ENCODE results near the gene C1QTNF6. TPM values are rescaled to one million over a fixed set of nuclear protein-coding genes. Genes with fewer than 3 reads are reported as not detected.

C1QTNF6 gene
- polyA plus RNA-seq, 1 donor, result 18.6 TPM

- DNase-seq, result no peak
- no CpG with 5 or more reads among the region's 6 CpGs for WGBS (ENCODE audit: insufficient coverage, low lambda C conversion rate)
- H3K4me1 ChIP-seq (ENCODE audit: control insufficient read depth, insufficient read depth, low read length), result peaks cover 4% of the 10 kb centered on the region
- H3K27ac ChIP-seq (ENCODE audit: low read length), result no peak overlapping the region
- H3K27me3 ChIP-seq (ENCODE audit: control insufficient read depth, insufficient read depth, low read length), result no peaks in the 10 kb centered on the region
- H3K9me3 ChIP-seq (ENCODE audit: control insufficient read depth, low read depth, low read length), result no peaks in the 10 kb centered on the region
- H3K4me3 ChIP-seq (ENCODE audit: low read length), result no peak overlapping the region
- no peaks in the 10 kb centered on the region for H3K36me3 ChIP-seq (ENCODE audit: control insufficient read depth, insufficient read depth, low read length)
These were observed 28.0 kb downstream of the C1QTNF6 start for GRCh38 chr22:37160027-37160426.

- H3K36me3 ChIP-seq (ENCODE audit: control insufficient read depth, insufficient read depth, low read length), result no peaks in the 10 kb centered on the region
- peaks cover 4% of the 10 kb centered on the region for H3K4me1 ChIP-seq (ENCODE audit: control insufficient read depth, insufficient read depth, low read length)
- H3K27me3 ChIP-seq (ENCODE audit: control insufficient read depth, insufficient read depth, low read length), result no peaks in the 10 kb centered on the region
- no peak overlapping the region for H3K27ac ChIP-seq (ENCODE audit: low read length)
- no peak for DNase-seq
- no peaks in the 10 kb centered on the region for H3K9me3 ChIP-seq (ENCODE audit: control insufficient read depth, low read depth, low read length)
- WGBS (ENCODE audit: insufficient coverage, low lambda C conversion rate), result 90% methylated on average over 2 of the region's 5 CpGs
- H3K4me3 ChIP-seq (ENCODE audit: low read length), result no peak overlapping the region
These were observed 29.1 kb downstream of the C1QTNF6 start for GRCh38 chr22:37158963-37159290.

GRCh38 chr22:37157516-37158285 lies 30.3 kb downstream of the C1QTNF6 start:
- no peak for DNase-seq
- H3K9me3 ChIP-seq (ENCODE audit: control insufficient read depth, low read depth, low read length), result no peaks in the 10 kb centered on the region
- H3K4me1 ChIP-seq (ENCODE audit: control insufficient read depth, insufficient read depth, low read length), result peaks cover 4% of the 10 kb centered on the region
- WGBS (ENCODE audit: insufficient coverage, low lambda C conversion rate), result 100% methylated on average over 1 of the region's 13 CpGs
- H3K27ac ChIP-seq (ENCODE audit: low read length), result no peak overlapping the region
- H3K36me3 ChIP-seq (ENCODE audit: control insufficient read depth, insufficient read depth, low read length), result no peaks in the 10 kb centered on the region
- H3K27me3 ChIP-seq (ENCODE audit: control insufficient read depth, insufficient read depth, low read length), result no peaks in the 10 kb centered on the region
- H3K4me3 ChIP-seq (ENCODE audit: low read length), result no peak overlapping the region

GRCh38 chr22:37156686-37157435 lies 31.2 kb downstream of the C1QTNF6 start:
- no peak overlapping the region for H3K27ac ChIP-seq (ENCODE audit: low read length)
- no peaks in the 10 kb centered on the region for H3K36me3 ChIP-seq (ENCODE audit: control insufficient read depth, insufficient read depth, low read length)
- no peak for DNase-seq
- H3K27me3 ChIP-seq (ENCODE audit: control insufficient read depth, insufficient read depth, low read length), result no peaks in the 10 kb centered on the region
- H3K4me3 ChIP-seq (ENCODE audit: low read length), result no peak overlapping the region
- H3K4me1 ChIP-seq (ENCODE audit: control insufficient read depth, insufficient read depth, low read length), result no peaks in the 10 kb centered on the region
- no peaks in the 10 kb centered on the region for H3K9me3 ChIP-seq (ENCODE audit: control insufficient read depth, low read depth, low read length)
- WGBS (ENCODE audit: insufficient coverage, low lambda C conversion rate), result no CpG with 5 or more reads among the region's 13 CpGs

GRCh38 chr22:37155971-37156370 lies 32.1 kb downstream of the C1QTNF6 start:
- no peak overlapping the region for H3K27ac ChIP-seq (ENCODE audit: low read length)
- no peak overlapping the region for H3K4me3 ChIP-seq (ENCODE audit: low read length)
- DNase-seq, result no peak
- no peaks in the 10 kb centered on the region for H3K9me3 ChIP-seq (ENCODE audit: control insufficient read depth, low read depth, low read length)
- no peaks in the 10 kb centered on the region for H3K4me1 ChIP-seq (ENCODE audit: control insufficient read depth, insufficient read depth, low read length)
- H3K27me3 ChIP-seq (ENCODE audit: control insufficient read depth, insufficient read depth, low read length), result no peaks in the 10 kb centered on the region
- no CpG with 5 or more reads among the region's 8 CpGs for WGBS (ENCODE audit: insufficient coverage, low lambda C conversion rate)
- no peaks in the 10 kb centered on the region for H3K36me3 ChIP-seq (ENCODE audit: control insufficient read depth, insufficient read depth, low read length)

- 80% methylated on average over 1 of the region's 7 CpGs for WGBS (ENCODE audit: insufficient coverage, low lambda C conversion rate)
- no peak for DNase-seq
- no peaks in the 10 kb centered on the region for H3K36me3 ChIP-seq (ENCODE audit: control insufficient read depth, insufficient read depth, low read length)
- H3K4me3 ChIP-seq (ENCODE audit: low read length), result no peak overlapping the region
- no peaks in the 10 kb centered on the region for H3K4me1 ChIP-seq (ENCODE audit: control insufficient read depth, insufficient read depth, low read length)
- no peaks in the 10 kb centered on the region for H3K9me3 ChIP-seq (ENCODE audit: control insufficient read depth, low read depth, low read length)
- H3K27me3 ChIP-seq (ENCODE audit: control insufficient read depth, insufficient read depth, low read length), result no peaks in the 10 kb centered on the region
- no peak overlapping the region for H3K27ac ChIP-seq (ENCODE audit: low read length)
These were observed 32.9 kb downstream of the C1QTNF6 start for GRCh38 chr22:37154925-37155712.

GRCh38 chr22:37153901-37154300 lies 34.1 kb downstream of the C1QTNF6 start:
- Histone ChIP-seq H3K36me3 (ENCODE audit: control insufficient read depth, insufficient read depth, low read length) (no peaks in the 10 kb centered on the region), H3K27me3 (ENCODE audit: control insufficient read depth, insufficient read depth, low read length) (no peaks in the 10 kb centered on the region), H3K9me3 (ENCODE audit: control insufficient read depth, low read depth, low read length) (no peaks in the 10 kb centered on the region), H3K4me1 (ENCODE audit: control insufficient read depth, insufficient read depth, low read length) (no peaks in the 10 kb centered on the region), H3K27ac (ENCODE audit: low read length) (no peak overlapping the region), H3K4me3 (ENCODE audit: low read length) (no peak overlapping the region)
- WGBS (ENCODE audit: insufficient coverage, low lambda C conversion rate), result no CpG with 5 or more reads among the region's 6 CpGs
- no peak for DNase-seq

GRCh38 chr22:37151401-37151800 lies 36.6 kb downstream of the C1QTNF6 start:
- no peak overlapping the region for H3K27ac ChIP-seq (ENCODE audit: low read length)
- no peaks in the 10 kb centered on the region for H3K27me3 ChIP-seq (ENCODE audit: control insufficient read depth, insufficient read depth, low read length)
- no peak overlapping the region for H3K4me3 ChIP-seq (ENCODE audit: low read length)
- no peaks in the 10 kb centered on the region for H3K4me1 ChIP-seq (ENCODE audit: control insufficient read depth, insufficient read depth, low read length)
- DNase-seq, result no peak
- H3K36me3 ChIP-seq (ENCODE audit: control insufficient read depth, insufficient read depth, low read length), result no peaks in the 10 kb centered on the region
- no peaks in the 10 kb centered on the region for H3K9me3 ChIP-seq (ENCODE audit: control insufficient read depth, low read depth, low read length)

GRCh38 chr22:37150701-37151100 lies 37.3 kb downstream of the C1QTNF6 start:
- Histone ChIP-seq H3K4me3 (ENCODE audit: low read length) (no peak overlapping the region), H3K27me3 (ENCODE audit: control insufficient read depth, insufficient read depth, low read length) (no peaks in the 10 kb centered on the region), H3K9me3 (ENCODE audit: control insufficient read depth, low read depth, low read length) (no peaks in the 10 kb centered on the region), H3K4me1 (ENCODE audit: control insufficient read depth, insufficient read depth, low read length) (no peaks in the 10 kb centered on the region), H3K36me3 (ENCODE audit: control insufficient read depth, insufficient read depth, low read length) (no peaks in the 10 kb centered on the region), H3K27ac (ENCODE audit: low read length) (no peak overlapping the region)
- no peak for DNase-seq

- no CpG with 5 or more reads among the region's 17 CpGs for WGBS (ENCODE audit: insufficient coverage, low lambda C conversion rate)
- DNase-seq, result no peak
- no peak overlapping the region for H3K4me3 ChIP-seq (ENCODE audit: low read length)
- peaks cover 7% of the 10 kb centered on the region for H3K27me3 ChIP-seq (ENCODE audit: control insufficient read depth, insufficient read depth, low read length)
- no peaks in the 10 kb centered on the region for H3K36me3 ChIP-seq (ENCODE audit: control insufficient read depth, insufficient read depth, low read length)
- no peak overlapping the region for H3K27ac ChIP-seq (ENCODE audit: low read length)
- no peaks in the 10 kb centered on the region for H3K4me1 ChIP-seq (ENCODE audit: control insufficient read depth, insufficient read depth, low read length)
- no peaks in the 10 kb centered on the region for H3K9me3 ChIP-seq (ENCODE audit: control insufficient read depth, low read depth, low read length)
These were observed 39.0 kb downstream of the C1QTNF6 start for GRCh38 chr22:37148742-37149665.

Measured in large intestine (tissue), 3 donors.